Measurements from ENCODE around the gene DPYD.

DNA sequence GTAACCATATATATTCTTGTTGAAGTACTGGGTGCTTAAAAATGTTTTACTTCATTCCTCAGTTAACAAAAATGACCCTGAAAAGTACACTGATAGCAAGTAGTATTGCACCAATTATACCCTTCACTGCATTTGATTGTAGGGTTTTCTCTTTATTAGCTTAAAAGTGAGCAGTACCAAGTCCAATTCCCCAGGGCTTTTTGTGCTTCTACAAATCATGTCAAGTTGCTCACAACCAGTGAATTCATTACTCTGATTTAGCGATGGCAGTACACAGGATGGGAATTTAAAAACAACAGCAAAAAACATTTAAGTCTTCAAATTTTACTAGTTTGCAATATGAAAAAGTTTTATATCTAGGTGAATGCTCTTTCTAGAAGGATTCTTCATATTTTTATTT is 762.8 kb downstream of the DPYD start:
- TF ChIP-seq, protein P1, sequence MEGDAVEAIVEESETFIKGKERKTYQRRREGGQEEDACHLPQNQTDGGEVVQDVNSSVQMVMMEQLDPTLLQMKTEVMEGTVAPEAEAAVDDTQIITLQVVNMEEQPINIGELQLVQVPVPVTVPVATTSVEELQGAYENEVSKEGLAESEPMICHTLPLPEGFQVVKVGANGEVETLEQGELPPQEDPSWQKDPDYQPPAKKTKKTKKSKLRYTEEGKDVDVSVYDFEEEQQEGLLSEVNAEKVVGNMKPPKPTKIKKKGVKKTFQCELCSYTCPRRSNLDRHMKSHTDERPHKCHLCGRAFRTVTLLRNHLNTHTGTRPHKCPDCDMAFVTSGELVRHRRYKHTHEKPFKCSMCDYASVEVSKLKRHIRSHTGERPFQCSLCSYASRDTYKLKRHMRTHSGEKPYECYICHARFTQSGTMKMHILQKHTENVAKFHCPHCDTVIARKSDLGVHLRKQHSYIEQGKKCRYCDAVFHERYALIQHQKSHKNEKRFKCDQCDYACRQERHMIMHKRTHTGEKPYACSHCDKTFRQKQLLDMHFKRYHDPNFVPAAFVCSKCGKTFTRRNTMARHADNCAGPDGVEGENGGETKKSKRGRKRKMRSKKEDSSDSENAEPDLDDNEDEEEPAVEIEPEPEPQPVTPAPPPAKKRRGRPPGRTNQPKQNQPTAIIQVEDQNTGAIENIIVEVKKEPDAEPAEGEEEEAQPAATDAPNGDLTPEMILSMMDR (IDR thresholded peaks at IDR 0.05; ENCODE audit: low read length): no peak
- TF ChIP-seq EZH2 (optimal IDR thresholded peaks at IDR 0.05; ENCODE audit: low read depth, low read length): no peak
